Calu3 (cell line): ENCODE data around the gene APCDD1L. TPM values are rescaled to one million over a fixed set of nuclear protein-coding genes. Genes with fewer than 3 reads are reported as not detected.
"Not testable (repeated sequence)": the region's sequence is repeated elsewhere in the genome, so short reads cannot be mapped to it uniquely, and the experiment has no call there.

ENCODE experiments used
- BruUV-seq: library from RNA; stranded (reverse); fragments of 400-500 nt; replicated peaks from 2 replicates; lab custom pipeline; 2021; lab: Mats Ljungman, UMichigan
- CTCF ChIA-PET: fragments of 300-600 bp; sonication (Branson Sonifier 250); formaldehyde crosslinking; loops from one replicate; lab custom pipeline; 2022; ENCODE audit warnings: antibody characterized with exemption; lab: Charles Lee
- DNase-seq: peaks from one replicate; pipeline ENCODE4 v3.0.0; 2022
- H3K27ac Mint-ChIP-seq: one replicate; pipeline ENCODE4 v1.8.0; 2022; ENCODE audit warnings: mixed read lengths; ENCODE audit not compliant: unreplicated experiment
- H3K27me3 Mint-ChIP-seq: one replicate; pipeline ENCODE4 v1.8.0; 2022; ENCODE audit warnings: mixed read lengths; ENCODE audit not compliant: unreplicated experiment
- H3K36me3 Mint-ChIP-seq: one replicate; pipeline ENCODE4 v1.8.0; 2022; ENCODE audit warnings: mild to moderate bottlenecking, moderate library complexity, mixed read lengths; ENCODE audit not compliant: insufficient read depth, unreplicated experiment
- H3K4me1 Mint-ChIP-seq: one replicate; pipeline ENCODE4 v1.8.0; 2022; ENCODE audit warnings: mild to moderate bottlenecking, low read depth, mixed read lengths; ENCODE audit not compliant: unreplicated experiment
- H3K4me3 Mint-ChIP-seq: one replicate; pipeline ENCODE4 v1.8.0; 2022; ENCODE audit warnings: mild to moderate bottlenecking, low read depth, moderate library complexity, mixed read lengths; ENCODE audit not compliant: unreplicated experiment
- H3K9me3 Mint-ChIP-seq: one replicate; pipeline ENCODE4 v1.8.0; 2022; ENCODE audit warnings: low read depth, mixed read lengths; ENCODE audit not compliant: unreplicated experiment
- CTCF ChIP-seq: fragments of 200-600 bp; IDR thresholded peaks from one replicate; pipeline ENCODE4 v1.8.0; 2022; ENCODE audit warnings: antibody characterized with exemption; ENCODE audit not compliant: unreplicated experiment
- intact Hi-C: fragments of 100-400 bp; cut with micrococcal nuclease; formaldehyde crosslinking; loops from one replicate; pipeline ENCODE4 v1.10.0; 2022; ENCODE audit not compliant: unreplicated experiment
- total RNA-seq: library from RNA; stranded (reverse); gene quantifications from 2 replicates; pipeline ENCODE4 v1.2.3, GENCODE V29; 2022

The APCDD1L gene
- total RNA-seq, 1 experiment from 2014 or later, result not detected

GRCh38 chr20:58510921-58511320 lies 4.3 kb downstream of the APCDD1L start:
- Mint-ChIP-seq H3K4me1 (peaks cover 6% of the 10 kb centered on the region), H3K9me3 (no peaks in the 10 kb centered on the region), H3K36me3 (no peaks in the 10 kb centered on the region), H3K27me3 (peaks cover 15% of the 10 kb centered on the region), H3K27ac (no peak overlapping the region), H3K4me3 (no peak overlapping the region)
- DNase-seq, result no peak
- TF ChIP-seq CTCF, result no peak
- BruUV-seq, result no TSS peak
- CTCF ChIA-PET, result interaction anchor here (0.8 to 1.0 kb wide), 2 partner anchors 12 to 140 kb away, joined by 3 read pairs; partner anchors contain the start of gene STX16
- intact Hi-C loops, result no loop called here

DNA sequence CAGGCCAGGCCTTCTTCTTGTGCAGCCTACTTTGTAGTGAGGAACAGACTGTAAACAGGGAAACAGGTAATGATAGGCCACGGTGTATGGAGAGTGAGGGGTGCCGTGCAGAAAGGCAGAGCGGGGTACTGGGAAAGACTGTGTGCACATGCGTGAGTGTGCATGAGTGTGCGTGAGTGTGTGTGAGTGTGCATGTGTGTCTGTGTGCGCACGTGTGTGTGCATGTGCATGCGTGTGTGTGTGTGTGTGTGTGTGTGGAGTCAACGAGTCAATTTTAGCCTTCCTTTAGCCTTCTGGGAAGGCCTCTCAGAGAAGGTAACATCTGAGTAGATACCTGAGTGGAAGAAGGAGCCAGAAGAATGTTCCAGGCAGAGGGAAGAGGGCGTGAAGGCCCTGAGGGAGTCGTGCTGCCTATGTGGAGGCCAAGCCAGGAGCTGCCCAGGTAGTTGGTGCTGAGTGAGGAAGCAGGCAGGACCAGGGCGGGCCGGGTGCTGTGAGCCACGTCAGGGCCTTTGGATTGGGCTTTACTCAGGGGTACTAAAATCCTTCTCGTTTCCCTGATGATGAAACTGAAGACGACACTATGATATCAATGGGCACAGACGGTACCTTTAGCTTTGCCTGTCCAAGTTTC lies 6.3 kb downstream of the APCDD1L start:
- Mint-ChIP-seq H3K4me3 (no peak overlapping the region), H3K27ac (no peak overlapping the region), H3K36me3 (no peaks in the 10 kb centered on the region), H3K27me3 (no peaks in the 10 kb centered on the region), H3K4me1 (no peaks in the 10 kb centered on the region), H3K9me3 (peaks cover 4% of the 10 kb centered on the region)
- intact Hi-C loops, result no loop called here
- DNase-seq, result no peak
- BruUV-seq, result no TSS peak
- CTCF ChIA-PET, result interaction anchor here (0.7 kb wide), 1 partner anchor 72 kb away, joined by 3 read pairs; no protein-coding TSS in a partner anchor
- TF ChIP-seq CTCF, result no peak

DNA sequence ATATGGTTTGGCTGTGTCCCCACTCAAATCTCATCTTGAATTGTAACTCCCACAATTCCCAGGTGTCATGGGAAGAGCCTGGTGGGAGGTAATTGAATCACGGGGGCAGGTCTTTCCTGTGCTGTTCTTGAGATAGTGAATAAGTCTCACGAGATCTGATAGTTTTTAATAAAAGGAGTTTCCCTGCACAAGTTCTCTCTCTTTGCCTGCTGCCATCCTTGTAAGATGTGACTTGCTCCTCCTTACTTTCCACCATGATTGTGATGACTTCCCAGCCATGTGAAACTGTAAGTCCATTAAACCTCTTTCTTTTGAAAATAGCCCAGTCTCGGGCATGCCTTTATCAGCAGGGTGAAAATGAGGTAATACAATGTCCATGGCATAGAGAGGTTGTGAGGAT lies 8.2 kb downstream of the APCDD1L start:
- H3K27ac Mint-ChIP-seq, H3K9me3 Mint-ChIP-seq, DNase-seq, H3K4me1 Mint-ChIP-seq, H3K36me3 Mint-ChIP-seq, H3K4me3 Mint-ChIP-seq, CTCF ChIA-PET, BruUV-seq, intact Hi-C loops: not testable (repeated sequence)
- H3K27me3 Mint-ChIP-seq, result peaks cover 19% of the 10 kb centered on the region

- CTCF ChIA-PET, result no interaction called here
- no peaks in the 10 kb centered on the region for H3K36me3 Mint-ChIP-seq
- H3K4me3 Mint-ChIP-seq, result no peak overlapping the region
- no peak overlapping the region for H3K27ac Mint-ChIP-seq
- peaks cover 10% of the 10 kb centered on the region for H3K9me3 Mint-ChIP-seq
- H3K4me1 Mint-ChIP-seq, result no peaks in the 10 kb centered on the region
- no peak for DNase-seq
- H3K27me3 Mint-ChIP-seq, result peaks cover 43% of the 10 kb centered on the region
- no peak for TF ChIP-seq CTCF
- no TSS peak for BruUV-seq
- intact Hi-C loops, result no loop called here
Observed at GRCh38 chr20:58504566-58504965, 10.6 kb downstream of the APCDD1L start.

GRCh38 chr20:58503668-58504067 lies 11.5 kb downstream of the APCDD1L start:
- DNase-seq, result no peak
- Mint-ChIP-seq H3K27ac (no peak overlapping the region), H3K9me3 (peaks cover 10% of the 10 kb centered on the region), H3K4me1 (no peaks in the 10 kb centered on the region), H3K4me3 (no peak overlapping the region), H3K36me3 (no peaks in the 10 kb centered on the region), H3K27me3 (peaks cover 52% of the 10 kb centered on the region)
- intact Hi-C loops, result no loop called here
- CTCF ChIA-PET, result no interaction called here
- no peak for TF ChIP-seq CTCF
- BruUV-seq, result no TSS peak
